Activated B cell treated with CpG ODN at 0.5 μM for 24 hours (primary cell): Measurements from ENCODE around the gene TBX15. TPM values are rescaled to one million over a fixed set of nuclear protein-coding genes. Genes with fewer than 3 reads are reported as not detected.
"Not testable (repeated sequence)": the region's sequence is repeated elsewhere in the genome, so short reads cannot be mapped to it uniquely, and the experiment has no call there.

ENCODE experiments used
- ATAC-seq: fragments of 200-7000 bp; cut with Tn5 transposase; one replicate; pipeline ENCODE4 v1.10.0; 2021; ENCODE audit warnings: low read depth, mild to moderate bottlenecking, moderate library complexity
- CTCF ChIA-PET: fragments of 350-600 bp; sonication (Branson Sonifier 250); formaldehyde crosslinking; loops from one replicate; lab custom pipeline; 2021; ENCODE audit warnings: antibody characterized with exemption; lab: Charles Lee
- POLR2A ChIA-PET: fragments of 350-600 bp; sonication (Branson Sonifier 250); formaldehyde crosslinking; loops from one replicate; lab custom pipeline; 2021; ENCODE audit warnings: antibody characterized with exemption; lab: Charles Lee
- DNase-seq: peaks from one replicate; pipeline ENCODE4 v3.0.0; 2022
- H3K27ac Mint-ChIP-seq: one replicate; pipeline ENCODE4 v1.8.0; 2020; ENCODE audit warnings: mixed read lengths
- H3K27me3 Mint-ChIP-seq: one replicate; pipeline ENCODE4 v1.8.0; 2021; ENCODE audit warnings: mixed read lengths
- H3K36me3 Mint-ChIP-seq: one replicate; pipeline ENCODE4 v1.8.0; 2021; ENCODE audit warnings: low read depth, mixed read lengths
- H3K4me1 Mint-ChIP-seq: one replicate; pipeline ENCODE4 v1.8.0; 2021; ENCODE audit warnings: mixed read lengths
- H3K4me3 Mint-ChIP-seq: one replicate; pipeline ENCODE4 v1.8.0; 2020; ENCODE audit warnings: mild to moderate bottlenecking, mixed read lengths
- H3K9me3 Mint-ChIP-seq: one replicate; pipeline ENCODE4 v1.8.0; 2020; ENCODE audit warnings: mixed read lengths
- CTCF ChIP-seq: fragments of 200-600 bp; IDR thresholded peaks from one replicate; pipeline ENCODE4 v1.8.0; 2022; ENCODE audit warnings: antibody characterized with exemption, mild to moderate bottlenecking
- intact Hi-C: fragments of 100-400 bp; cut with micrococcal nuclease; formaldehyde crosslinking; loops from one replicate; pipeline ENCODE4 v1.15.1; 2024
- total RNA-seq: library from RNA; stranded (reverse); gene quantifications from 2 replicates; pipeline ENCODE4 v1.2.3, GENCODE V29; 2022

TBX15 gene
- total RNA-seq, 1 donor from 2014 or later, result 0.09 TPM

GRCh38 chr1:118958140-118958539 is 30.0 kb downstream of the TBX15 start:
- Mint-ChIP-seq H3K27ac (no peak overlapping the region), H3K9me3 (no peaks in the 10 kb centered on the region), H3K36me3 (no peaks in the 10 kb centered on the region), H3K4me1 (peaks cover 32% of the 10 kb centered on the region), H3K27me3 (no peaks in the 10 kb centered on the region), H3K4me3 (no peak overlapping the region)
- ChIA-PET POLR2A (no interaction called here), CTCF (no interaction called here)
- no peak for TF ChIP-seq CTCF
- no peak for ATAC-seq
- DNase-seq, result no peak
- intact Hi-C loops, result no loop called here

- POLR2A ChIA-PET, ATAC-seq, H3K27ac Mint-ChIP-seq, intact Hi-C loops, H3K27me3 Mint-ChIP-seq, H3K36me3 Mint-ChIP-seq, DNase-seq, H3K9me3 Mint-ChIP-seq, CTCF ChIA-PET, H3K4me3 Mint-ChIP-seq: not testable (repeated sequence)
- peaks cover 32% of the 10 kb centered on the region for H3K4me1 Mint-ChIP-seq
Observed at GRCh38 chr1:118957579-118957978, 30.6 kb downstream of the TBX15 start.

GRCh38 chr1:118954301-118954905 is 33.7 kb downstream of the TBX15 start:
- TF ChIP-seq CTCF, result no peak
- Mint-ChIP-seq H3K27ac (no peak overlapping the region), H3K36me3 (no peaks in the 10 kb centered on the region), H3K4me3 (no peak overlapping the region), H3K9me3 (no peaks in the 10 kb centered on the region), H3K4me1 (peaks cover 10% of the 10 kb centered on the region), H3K27me3 (no peaks in the 10 kb centered on the region)
- CTCF ChIA-PET, result no interaction called here
- ATAC-seq (no peak), DNase-seq (no peak)
- POLR2A ChIA-PET, result no interaction called here
- intact Hi-C loops, result no loop called here

DNA sequence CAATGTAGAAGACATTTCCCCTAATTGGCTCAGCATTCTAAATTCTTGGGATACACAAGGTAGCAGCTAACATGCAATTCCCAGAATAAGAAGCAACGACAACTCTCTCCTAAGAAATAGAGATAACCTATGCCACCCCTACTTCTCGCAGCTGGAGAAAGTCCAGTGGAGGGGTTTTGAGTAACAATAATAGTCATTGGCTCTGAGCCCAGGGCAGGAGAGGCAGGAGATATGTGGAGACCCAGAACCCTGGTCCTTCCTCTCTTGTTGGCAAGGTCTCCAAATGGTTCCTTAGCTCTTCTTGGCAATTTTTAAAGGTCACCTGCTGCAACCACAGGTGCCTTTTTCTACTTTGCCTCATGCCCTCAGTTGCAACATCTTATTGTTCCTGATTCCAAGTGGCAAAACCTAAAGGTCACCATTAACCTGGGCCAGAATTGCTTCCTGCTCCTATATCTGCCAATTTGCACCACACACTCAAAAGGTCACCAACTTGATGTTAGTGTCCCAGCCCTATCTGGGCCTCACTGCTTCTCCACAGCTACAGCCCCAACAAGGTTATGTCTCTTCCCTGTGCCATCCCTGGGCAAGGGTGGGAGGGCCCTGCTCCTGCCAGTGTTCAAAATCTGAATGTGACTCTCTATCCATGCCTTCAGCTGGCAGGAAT is 36.7 kb downstream of the TBX15 start:
- Mint-ChIP-seq H3K4me1 (no peaks in the 10 kb centered on the region), H3K36me3 (no peaks in the 10 kb centered on the region), H3K27me3 (no peaks in the 10 kb centered on the region), H3K9me3 (no peaks in the 10 kb centered on the region), H3K4me3 (no peak overlapping the region), H3K27ac (no peak overlapping the region)
- POLR2A ChIA-PET, result no interaction called here
- CTCF ChIA-PET, result interaction anchor here (0.6 kb wide), 1 partner anchor 325 kb away, joined by 3 read pairs; no protein-coding TSS in a partner anchor
- no peak for ATAC-seq
- no peak for TF ChIP-seq CTCF
- intact Hi-C loops, result no loop called here
- DNase-seq, result no peak

DNA sequence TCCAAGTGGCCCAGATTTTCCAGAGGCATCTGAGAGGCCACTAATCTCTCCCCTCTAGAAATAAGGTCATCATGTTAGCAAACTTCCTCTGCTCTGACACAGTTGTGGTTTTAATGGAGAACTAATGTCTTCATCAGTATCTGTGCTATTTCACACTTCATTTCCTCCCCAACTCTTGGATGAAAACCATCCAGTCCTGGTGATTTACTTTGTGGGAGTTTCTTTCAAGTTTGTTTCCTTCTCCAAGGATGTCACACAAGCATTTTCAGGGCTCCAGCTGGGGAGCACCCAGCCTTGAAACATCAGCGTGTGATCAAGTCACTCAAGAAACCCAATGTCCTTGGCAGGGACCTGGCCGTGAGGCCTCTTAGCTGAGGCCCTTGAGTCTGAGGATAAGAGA is 38.8 kb downstream of the TBX15 start:
- Mint-ChIP-seq H3K4me3 (no peak overlapping the region), H3K4me1 (no peaks in the 10 kb centered on the region), H3K27me3 (no peaks in the 10 kb centered on the region), H3K36me3 (no peaks in the 10 kb centered on the region), H3K27ac (peak overlapping the region; percentile 18), H3K9me3 (no peaks in the 10 kb centered on the region)
- DNase-seq, result no peak
- ATAC-seq, result no peak
- intact Hi-C loops, result no loop called here
- ChIA-PET CTCF (no interaction called here), POLR2A (interaction anchor here (0.6 kb wide), 1 partner anchor 10 kb away, joined by 6 read pairs; no protein-coding TSS in a partner anchor)
- TF ChIP-seq CTCF, result no peak
